GM23338 (cell line): Measurements from ENCODE around the gene DEUP1.

Experiments used
- CREB1 ChIP-seq: fragments of 250-450 bp; sonication (Bioruptor Pico); IDR thresholded peaks from 2 replicates; pipeline ENCODE4 v1.5.0; 2020; ENCODE audit warnings: low read depth, mild to moderate bottlenecking, moderate library complexity
- EZH2 ChIP-seq: fragments of 200-600 bp; sonication (generic); IDR thresholded peaks from one replicate; pipeline ENCODE4 v1.8.0; 2017; ENCODE audit warnings: antibody characterized with exemption, mild to moderate bottlenecking, low read depth; ENCODE audit not compliant: unreplicated experiment
- POLR2AphosphoS5 ChIP-seq: IDR thresholded peaks from 2 replicates; pipeline ENCODE4 v1.6.1; 2016; ENCODE audit warnings: antibody characterized with exemption, low read depth
- TF ChIP-seq, protein P1 (sequence below), 2 experiments: fragments of 200-600 bp in 1 of 2; sonication (generic) in 1 of 2; conservative IDR thresholded peaks; 2 replicates each; pipeline versions ENCODE4 v1.5.1 to v1.6.1; 2016 to 2017; ENCODE audit warnings: antibody characterized with exemption in 2 of 2, low read depth in 2 of 2, mild to moderate bottlenecking in 2 of 2, moderate library complexity in 1 of 2
- TF ChIP-seq, protein P2 (sequence below): IDR thresholded peaks from 2 replicates; pipeline ENCODE4 v1.6.1; 2016; ENCODE audit warnings: antibody characterized with exemption

DNA sequence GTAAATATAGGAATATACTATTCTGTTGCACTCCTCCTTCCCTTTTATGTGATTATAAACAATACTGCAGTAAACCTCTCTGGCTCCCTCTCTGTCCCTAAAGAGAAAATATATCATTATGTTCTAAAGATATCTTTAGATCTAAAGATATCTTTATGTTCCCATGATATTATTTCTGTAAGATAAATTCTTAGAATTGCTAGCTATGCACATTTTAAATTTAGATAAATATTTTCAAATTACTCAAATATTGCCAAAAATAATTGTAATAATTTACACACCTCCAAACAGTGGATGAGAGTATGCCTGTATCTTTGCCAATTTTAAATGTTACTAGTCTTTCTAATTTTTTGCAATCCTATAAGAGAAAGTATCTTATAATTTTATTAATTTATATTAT, 10.3 kb upstream of the DEUP1 start:
- TF ChIP-seq, protein P1, sequence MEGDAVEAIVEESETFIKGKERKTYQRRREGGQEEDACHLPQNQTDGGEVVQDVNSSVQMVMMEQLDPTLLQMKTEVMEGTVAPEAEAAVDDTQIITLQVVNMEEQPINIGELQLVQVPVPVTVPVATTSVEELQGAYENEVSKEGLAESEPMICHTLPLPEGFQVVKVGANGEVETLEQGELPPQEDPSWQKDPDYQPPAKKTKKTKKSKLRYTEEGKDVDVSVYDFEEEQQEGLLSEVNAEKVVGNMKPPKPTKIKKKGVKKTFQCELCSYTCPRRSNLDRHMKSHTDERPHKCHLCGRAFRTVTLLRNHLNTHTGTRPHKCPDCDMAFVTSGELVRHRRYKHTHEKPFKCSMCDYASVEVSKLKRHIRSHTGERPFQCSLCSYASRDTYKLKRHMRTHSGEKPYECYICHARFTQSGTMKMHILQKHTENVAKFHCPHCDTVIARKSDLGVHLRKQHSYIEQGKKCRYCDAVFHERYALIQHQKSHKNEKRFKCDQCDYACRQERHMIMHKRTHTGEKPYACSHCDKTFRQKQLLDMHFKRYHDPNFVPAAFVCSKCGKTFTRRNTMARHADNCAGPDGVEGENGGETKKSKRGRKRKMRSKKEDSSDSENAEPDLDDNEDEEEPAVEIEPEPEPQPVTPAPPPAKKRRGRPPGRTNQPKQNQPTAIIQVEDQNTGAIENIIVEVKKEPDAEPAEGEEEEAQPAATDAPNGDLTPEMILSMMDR (conservative IDR thresholded peaks at IDR 0.05; ENCODE audit: low read depth in 2 of 2): no peak
- no peak for TF ChIP-seq POLR2AphosphoS5
- TF ChIP-seq, protein P2, sequence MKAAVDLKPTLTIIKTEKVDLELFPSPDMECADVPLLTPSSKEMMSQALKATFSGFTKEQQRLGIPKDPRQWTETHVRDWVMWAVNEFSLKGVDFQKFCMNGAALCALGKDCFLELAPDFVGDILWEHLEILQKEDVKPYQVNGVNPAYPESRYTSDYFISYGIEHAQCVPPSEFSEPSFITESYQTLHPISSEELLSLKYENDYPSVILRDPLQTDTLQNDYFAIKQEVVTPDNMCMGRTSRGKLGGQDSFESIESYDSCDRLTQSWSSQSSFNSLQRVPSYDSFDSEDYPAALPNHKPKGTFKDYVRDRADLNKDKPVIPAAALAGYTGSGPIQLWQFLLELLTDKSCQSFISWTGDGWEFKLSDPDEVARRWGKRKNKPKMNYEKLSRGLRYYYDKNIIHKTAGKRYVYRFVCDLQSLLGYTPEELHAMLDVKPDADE: no peak
- TF ChIP-seq EZH2: no peak
- TF ChIP-seq CREB1 (CRISPR knock-in tag): no peak
